ENCODE data around the gene SLC39A5.

- TF ChIP-seq, protein P1, sequence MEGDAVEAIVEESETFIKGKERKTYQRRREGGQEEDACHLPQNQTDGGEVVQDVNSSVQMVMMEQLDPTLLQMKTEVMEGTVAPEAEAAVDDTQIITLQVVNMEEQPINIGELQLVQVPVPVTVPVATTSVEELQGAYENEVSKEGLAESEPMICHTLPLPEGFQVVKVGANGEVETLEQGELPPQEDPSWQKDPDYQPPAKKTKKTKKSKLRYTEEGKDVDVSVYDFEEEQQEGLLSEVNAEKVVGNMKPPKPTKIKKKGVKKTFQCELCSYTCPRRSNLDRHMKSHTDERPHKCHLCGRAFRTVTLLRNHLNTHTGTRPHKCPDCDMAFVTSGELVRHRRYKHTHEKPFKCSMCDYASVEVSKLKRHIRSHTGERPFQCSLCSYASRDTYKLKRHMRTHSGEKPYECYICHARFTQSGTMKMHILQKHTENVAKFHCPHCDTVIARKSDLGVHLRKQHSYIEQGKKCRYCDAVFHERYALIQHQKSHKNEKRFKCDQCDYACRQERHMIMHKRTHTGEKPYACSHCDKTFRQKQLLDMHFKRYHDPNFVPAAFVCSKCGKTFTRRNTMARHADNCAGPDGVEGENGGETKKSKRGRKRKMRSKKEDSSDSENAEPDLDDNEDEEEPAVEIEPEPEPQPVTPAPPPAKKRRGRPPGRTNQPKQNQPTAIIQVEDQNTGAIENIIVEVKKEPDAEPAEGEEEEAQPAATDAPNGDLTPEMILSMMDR (IDR thresholded peaks at IDR 0.05) = no peak
- no peak for TF ChIP-seq EZH2 (IDR thresholded peaks at IDR 0.05; ENCODE audit: borderline replicate concordance, insufficient read depth, low read depth, low read length, poor library complexity, severe bottlenecking)
These were observed 31.8 kb downstream of the SLC39A5 start for GRCh38 chr12:56261503-56262232.
